Fibroblast of the aortic adventitia (primary cell): ENCODE measurements around the gene GPC5. TPM values are rescaled to one million over a fixed set of nuclear protein-coding genes. Genes with fewer than 3 reads are reported as not detected.

Experiments
- DNase-seq: peaks from one replicate; pipeline ENCODE4 v3.0.0-alpha.2; 2010; ENCODE audit warnings: low read depth
- H3K4me3 ChIP-seq: 2 replicates; pipeline ENCODE4 v1.5.1; 2011; ENCODE audit warnings: low read depth, mild to moderate bottlenecking, control low read depth, low read length, moderate library complexity
- total RNA-seq: library from RNA; depleted of rRNA; stranded (reverse); fragments of >200 nt; gene quantifications from 2 replicates; pipeline ENCODE4 v1.2.3, GENCODE V29; 2012; ENCODE audit warnings: low replicate concordance
- TF ChIP-seq, protein P1 (sequence below): IDR thresholded peaks from 2 replicates; pipeline ENCODE4 v1.5.1; 2011; ENCODE audit warnings: mild to moderate bottlenecking, low read length, control low read depth, inconsistent platforms; ENCODE audit not compliant: insufficient read depth

GPC5 gene
- total RNA-seq, 1 donor = 0.18 TPM

DNA sequence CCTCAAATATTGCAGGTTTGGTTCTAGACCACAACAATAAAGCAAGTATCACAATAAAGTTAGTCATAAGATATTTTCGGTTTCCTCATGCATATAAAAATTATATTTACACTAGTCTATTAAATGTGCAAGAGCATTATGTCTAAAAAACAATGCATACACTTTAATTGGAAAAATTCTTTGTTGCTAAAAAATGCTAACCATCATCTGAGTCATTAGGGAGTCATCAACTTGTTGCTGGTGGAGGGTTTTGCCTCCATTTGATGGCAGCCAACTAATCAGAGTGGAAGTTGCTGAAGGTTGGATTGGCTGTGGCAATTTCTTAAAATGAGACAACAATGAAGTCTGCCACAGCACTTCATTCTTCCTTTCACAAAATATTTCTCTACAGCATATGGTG, 1405.9 kb downstream of the GPC5 start:
- peak; percentile 77 for DNase-seq
- TF ChIP-seq, protein P1, sequence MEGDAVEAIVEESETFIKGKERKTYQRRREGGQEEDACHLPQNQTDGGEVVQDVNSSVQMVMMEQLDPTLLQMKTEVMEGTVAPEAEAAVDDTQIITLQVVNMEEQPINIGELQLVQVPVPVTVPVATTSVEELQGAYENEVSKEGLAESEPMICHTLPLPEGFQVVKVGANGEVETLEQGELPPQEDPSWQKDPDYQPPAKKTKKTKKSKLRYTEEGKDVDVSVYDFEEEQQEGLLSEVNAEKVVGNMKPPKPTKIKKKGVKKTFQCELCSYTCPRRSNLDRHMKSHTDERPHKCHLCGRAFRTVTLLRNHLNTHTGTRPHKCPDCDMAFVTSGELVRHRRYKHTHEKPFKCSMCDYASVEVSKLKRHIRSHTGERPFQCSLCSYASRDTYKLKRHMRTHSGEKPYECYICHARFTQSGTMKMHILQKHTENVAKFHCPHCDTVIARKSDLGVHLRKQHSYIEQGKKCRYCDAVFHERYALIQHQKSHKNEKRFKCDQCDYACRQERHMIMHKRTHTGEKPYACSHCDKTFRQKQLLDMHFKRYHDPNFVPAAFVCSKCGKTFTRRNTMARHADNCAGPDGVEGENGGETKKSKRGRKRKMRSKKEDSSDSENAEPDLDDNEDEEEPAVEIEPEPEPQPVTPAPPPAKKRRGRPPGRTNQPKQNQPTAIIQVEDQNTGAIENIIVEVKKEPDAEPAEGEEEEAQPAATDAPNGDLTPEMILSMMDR = no peak

DNA sequence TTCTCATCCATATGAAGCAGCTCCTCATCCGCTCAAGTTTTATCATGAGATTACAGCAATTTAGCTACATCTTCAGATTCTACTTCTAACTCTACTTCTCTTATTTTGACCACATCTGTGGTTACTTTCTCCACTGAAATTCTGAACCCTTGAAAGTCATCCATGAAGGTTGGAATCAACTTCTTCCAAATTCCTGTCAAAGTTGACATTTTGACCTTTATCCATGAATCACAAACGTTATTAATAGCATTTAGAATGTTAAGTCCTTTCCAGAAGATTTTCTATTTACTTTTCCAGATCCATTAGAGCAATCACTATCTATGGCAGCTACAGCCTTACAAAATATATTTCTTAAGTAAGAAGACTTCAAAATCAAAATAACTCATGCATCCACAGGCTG, 1406.5 kb downstream of the GPC5 start:
- H3K4me3 ChIP-seq = no peak overlapping the region
- peak; percentile 87 for DNase-seq
- TF ChIP-seq, protein P1 = no peak

More for the DNA sequence above, 1405.9 kb downstream of the GPC5 start:
- H3K4me3 ChIP-seq = no peak overlapping the region

DNA sequence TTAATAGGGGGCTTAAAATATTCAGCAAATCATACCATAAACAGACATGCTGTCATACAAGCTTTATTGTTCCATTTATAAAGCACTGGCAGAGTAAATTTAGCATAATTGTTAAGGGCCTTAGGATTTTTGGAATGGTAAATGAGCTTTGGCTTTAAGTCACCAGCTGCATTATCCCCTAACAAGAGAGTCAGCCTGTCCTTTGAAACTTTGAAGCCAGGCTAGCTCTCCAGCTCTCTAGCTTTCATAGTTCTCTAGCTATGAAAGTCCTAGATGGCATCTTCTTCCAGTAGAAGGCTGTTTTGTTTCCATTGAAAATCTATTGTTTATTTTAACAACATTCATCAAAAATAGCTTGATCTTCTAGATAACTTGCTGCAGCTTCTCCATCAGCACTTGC, 1407.3 kb downstream of the GPC5 start:
- H3K4me3 ChIP-seq = peak overlapping the region; percentile 34
- no peak for DNase-seq
- TF ChIP-seq, protein P1 = no peak

DNA sequence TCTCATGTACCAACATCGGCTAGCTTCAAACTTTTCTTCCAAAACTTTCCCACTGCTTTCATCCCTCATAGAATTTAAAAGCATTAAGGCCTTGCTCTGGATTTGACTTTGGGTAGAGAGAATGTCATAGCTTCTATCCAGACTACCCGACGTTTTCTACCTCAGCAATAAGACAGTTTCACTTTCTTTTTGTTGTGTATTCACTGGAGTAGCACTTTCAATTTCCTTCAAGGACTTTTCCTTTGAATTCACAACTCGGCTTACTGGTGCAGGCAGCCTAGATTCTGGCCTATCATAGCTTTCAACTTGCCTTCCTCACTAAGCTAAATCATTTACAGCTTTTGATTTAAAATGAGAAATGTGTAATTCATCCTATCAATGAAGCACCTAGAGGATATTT, 1407.8 kb downstream of the GPC5 start:
- peak overlapping the region; percentile 34 for H3K4me3 ChIP-seq
- TF ChIP-seq, protein P1 = no peak
- DNase-seq = peak; percentile 48

DNA sequence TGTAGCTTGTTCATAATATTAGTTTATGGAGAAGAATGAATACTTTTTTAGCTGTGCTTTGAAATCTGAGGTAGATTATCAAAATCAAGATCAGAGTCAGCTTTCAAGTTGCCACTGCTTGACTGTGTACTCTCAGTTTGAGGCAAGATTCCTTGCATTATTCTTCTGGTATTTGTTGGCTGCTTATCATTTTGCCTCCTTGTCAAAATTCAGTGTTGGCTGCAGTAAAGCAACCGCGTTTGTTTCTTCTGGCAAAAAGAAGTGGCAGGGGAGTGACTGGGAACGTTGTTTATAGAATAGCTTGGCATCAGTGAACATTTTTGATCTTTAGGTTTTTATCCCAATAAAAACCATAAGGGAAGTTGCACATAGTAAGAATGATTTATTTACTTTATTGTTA, 1408.9 kb downstream of the GPC5 start:
- TF ChIP-seq, protein P1 = no peak
- DNase-seq = peak; percentile 89
- no peak overlapping the region for H3K4me3 ChIP-seq

DNA sequence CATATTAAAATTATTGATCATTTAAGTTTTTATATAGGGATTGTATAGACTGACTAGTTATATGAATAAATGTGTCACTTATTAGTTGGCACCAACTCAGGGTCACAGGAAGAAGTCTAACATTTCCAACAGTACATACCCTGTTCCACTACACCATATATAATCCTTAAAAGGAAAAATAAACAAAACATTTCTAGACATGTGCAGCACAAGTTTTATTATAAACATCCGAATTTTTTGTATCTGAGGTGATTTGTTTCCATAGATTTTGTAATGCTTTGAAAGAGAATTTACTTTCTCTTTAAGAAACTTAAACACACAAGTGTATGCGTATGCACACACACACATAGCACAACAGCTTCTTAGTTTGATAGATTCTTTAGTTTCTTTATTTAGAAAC, 1409.5 kb downstream of the GPC5 start:
- no peak for DNase-seq
- TF ChIP-seq, protein P1 = no peak
- no peak overlapping the region for H3K4me3 ChIP-seq

DNA sequence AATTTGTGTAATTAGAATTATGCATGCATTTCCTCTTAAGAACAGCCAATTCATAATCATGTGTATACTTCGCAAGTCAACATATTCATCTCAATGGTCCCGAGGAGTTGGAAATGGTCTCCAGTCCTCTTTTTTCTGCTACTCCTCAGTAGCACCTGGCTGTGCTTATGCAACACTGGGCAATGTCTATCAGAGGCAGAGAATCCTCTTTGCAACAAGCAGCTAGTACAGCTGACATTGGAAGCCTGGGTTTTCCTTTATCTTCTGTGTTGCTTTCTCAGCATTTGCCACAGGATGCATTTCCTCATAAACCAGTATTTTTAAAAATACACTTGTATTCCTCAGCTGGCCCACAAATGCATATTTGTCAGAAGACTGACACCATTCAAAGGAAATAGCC, 1422.9 kb downstream of the GPC5 start:
- TF ChIP-seq, protein P1 = no peak
- no peak for DNase-seq

More for the DNA sequence above, 1422.9 kb downstream of the GPC5 start:
- no peak overlapping the region for H3K4me3 ChIP-seq
